Peyer's patch (tissue), 4 donors: ENCODE measurements around the gene OSBPL6. TPM values are rescaled to one million over a fixed set of nuclear protein-coding genes. Genes with fewer than 3 reads are reported as not detected.
"Not testable (repeated sequence)": the region's sequence is repeated elsewhere in the genome, so short reads cannot be mapped to it uniquely, and the experiment has no call there.

Experiments used
- DNase-seq, 3 donors: peaks; one replicate each; pipeline ENCODE4 v3.0.0-alpha.2; 2017 to 2019
- H3K27ac ChIP-seq, 4 donors: fragments of 200-600 bp; sonication (generic); one replicate each; pipeline ENCODE4 v1.5.1; 2016 to 2019
- H3K27me3 ChIP-seq, 2 donors: fragments of 200-600 bp; sonication (generic); one replicate each; pipeline ENCODE4 v1.5.1; 2019
- H3K36me3 ChIP-seq, 3 donors: fragments of 200-600 bp; sonication (generic); one replicate each; pipeline ENCODE4 v1.5.1; 2016 to 2019
- H3K4me1 ChIP-seq, 4 donors: fragments of 200-600 bp; sonication (generic); one replicate each; pipeline ENCODE4 v1.5.1; 2016 to 2019
- H3K4me3 ChIP-seq, 4 donors: fragments of 200-600 bp; sonication (generic); 1 replicate in 3 of 4; 2 replicates in 1 of 4; pipeline ENCODE4 v1.5.1; 2016 to 2019; ENCODE audit warnings: mild to moderate bottlenecking in 1 of 4
- H3K9me3 ChIP-seq, 4 donors: fragments of 200-600 bp; sonication (generic); one replicate each; pipeline ENCODE4 v1.5.1; 2016 to 2019; ENCODE audit warnings: mild to moderate bottlenecking in 1 of 4
- CTCF ChIP-seq, 6 experiments: fragments of 450-650 bp in 4 of 6; fragments of 200-600 bp in 2 of 6; sonication (generic) in 1 of 6; IDR thresholded peaks; one replicate each; pipeline ENCODE4 v1.5.1; 2017 to 2019; ENCODE audit warnings: antibody characterized with exemption in 6 of 6, mild to moderate bottlenecking in 3 of 6, moderate library complexity in 1 of 6
- POLR2A ChIP-seq, 2 donors: fragments of 450-650 bp; IDR thresholded peaks; one replicate each; pipeline ENCODE4 v1.5.1; 2017; ENCODE audit warnings: antibody characterized with exemption in 2 of 2, mild to moderate bottlenecking in 2 of 2, moderate library complexity in 2 of 2
- total RNA-seq, 4 donors: library from RNA; depleted of rRNA; stranded (reverse); fragments of >200 nt; gene quantifications; one replicate each; pipeline ENCODE4 v1.1.0, GENCODE V29; 2016

Gene OSBPL6
- total RNA-seq, 4 donors from 2014 or later = 3.4 to 14.9 (median 4.9) TPM

GRCh38 chr2:178422097-178422496, 227.8 kb downstream of the OSBPL6 start:
- Histone ChIP-seq H3K4me3 (no peak overlapping the region), H3K9me3 (no peaks in the 10 kb centered on the region), H3K4me1 (no peaks in the 10 kb centered on the region), H3K36me3 (no peaks in the 10 kb centered on the region), H3K27ac (no peak overlapping the region), H3K27me3 (no peaks in the 10 kb centered on the region)
- no peak for DNase-seq
- TF ChIP-seq POLR2A (IDR thresholded peaks at IDR 0.05) = no peak
- no peak for TF ChIP-seq CTCF (IDR thresholded peaks at IDR 0.05)

GRCh38 chr2:178423746-178424145, 229.4 kb downstream of the OSBPL6 start:
- not testable (repeated sequence) for H3K4me1 ChIP-seq, H3K9me3 ChIP-seq, H3K4me3 ChIP-seq, DNase-seq, H3K27ac ChIP-seq, H3K27me3 ChIP-seq, H3K36me3 ChIP-seq

- Histone ChIP-seq H3K4me3 (no peak overlapping the region), H3K27ac (no peak overlapping the region), H3K36me3 (peaks cover 0 to 2% (median 0%) of the 10 kb centered on the region in 3 donors), H3K4me1 (no peaks in the 10 kb centered on the region), H3K27me3 (no peaks in the 10 kb centered on the region), H3K9me3 (no peaks in the 10 kb centered on the region)
- DNase-seq = no peak
- no peak for TF ChIP-seq CTCF (IDR thresholded peaks at IDR 0.05)
- no peak for TF ChIP-seq POLR2A (IDR thresholded peaks at IDR 0.05)
Measured at GRCh38 chr2:178425255-178425827, 231.0 kb downstream of the OSBPL6 start.

GRCh38 chr2:178426388-178426787, 232.1 kb downstream of the OSBPL6 start:
- DNase-seq = no peak
- no peak for TF ChIP-seq POLR2A (IDR thresholded peaks at IDR 0.05)
- no peak for TF ChIP-seq CTCF (IDR thresholded peaks at IDR 0.05)
- no peak overlapping the region for H3K27ac ChIP-seq
- H3K36me3 ChIP-seq = peaks cover 0 to 11% (median 0%) of the 10 kb centered on the region in 3 donors
- H3K27me3 ChIP-seq = no peaks in the 10 kb centered on the region
- no peaks in the 10 kb centered on the region for H3K4me1 ChIP-seq
- H3K9me3 ChIP-seq = no peaks in the 10 kb centered on the region
- H3K4me3 ChIP-seq = no peak overlapping the region

GRCh38 chr2:178427458-178427857, 233.1 kb downstream of the OSBPL6 start:
- H3K27me3 ChIP-seq = no peaks in the 10 kb centered on the region
- no peaks in the 10 kb centered on the region for H3K4me1 ChIP-seq
- no peaks in the 10 kb centered on the region for H3K9me3 ChIP-seq
- H3K4me3 ChIP-seq = no peak overlapping the region
- no peak for TF ChIP-seq CTCF (IDR thresholded peaks at IDR 0.05)
- TF ChIP-seq POLR2A (IDR thresholded peaks at IDR 0.05) = no peak
- H3K27ac ChIP-seq = no peak overlapping the region
- no peak for DNase-seq
- H3K36me3 ChIP-seq = peaks cover 0 to 22% (median 0%) of the 10 kb centered on the region in 3 donors

- H3K36me3 ChIP-seq = peaks cover 0 to 31% (median 0%) of the 10 kb centered on the region in 3 donors
- H3K4me3 ChIP-seq = no peak overlapping the region
- H3K27ac ChIP-seq = no peak overlapping the region
- TF ChIP-seq CTCF (IDR thresholded peaks at IDR 0.05) (no peak), POLR2A (IDR thresholded peaks at IDR 0.05) (no peak)
- no peak for DNase-seq
- no peaks in the 10 kb centered on the region for H3K9me3 ChIP-seq
- no peaks in the 10 kb centered on the region for H3K27me3 ChIP-seq
- H3K4me1 ChIP-seq = no peaks in the 10 kb centered on the region
Measured at GRCh38 chr2:178428396-178428806, 234.1 kb downstream of the OSBPL6 start.
